Endothelial cell of umbilical vein (primary cell): ENCODE results near the gene DENND1B. TPM values are rescaled to one million over a fixed set of nuclear protein-coding genes. Genes with fewer than 3 reads are reported as not detected.

Source experiments
- BruUV-seq: library from RNA; stranded (reverse); fragments of 400-500 nt; replicated peaks from 2 replicates; lab custom pipeline; 2021; lab: Mats Ljungman, UMichigan
- CTCF ChIA-PET: fragments of 300-600, 350-600 bp; sonication (Branson Sonifier 250); formaldehyde crosslinking; loops from one replicate; lab custom pipeline; 2021; ENCODE audit warnings: antibody characterized with exemption, inconsistent platforms; lab: Charles Lee
- POLR2A ChIA-PET: fragments of 300-600, 350-600 bp; sonication (Branson Sonifier 250); formaldehyde crosslinking; loops from one replicate; lab custom pipeline; 2021; ENCODE audit warnings: antibody characterized with exemption, inconsistent platforms; lab: Charles Lee
- DNase-seq: peaks from one replicate; pipeline ENCODE4 v3.0.0-alpha.2; 2011; ENCODE audit warnings: low read depth, low spot score
- FAIRE-seq: peaks from 2 replicates; lab custom pipeline; 2011; peaks lifted over from hg19 to GRCh38; lab: Jason Lieb, UNC
- H2AFZ ChIP-seq: 2 replicates; pipeline ENCODE4 v1.6.0; 2012; ENCODE audit warnings: low read depth, low read length, control low read depth, inconsistent platforms
- H3K27ac ChIP-seq: 2 replicates; pipeline ENCODE4 v1.5.1; 2011; ENCODE audit warnings: low read depth, mild to moderate bottlenecking, control low read depth, low read length, moderate library complexity; ENCODE audit not compliant: insufficient read depth
- H3K27me3 ChIP-seq, 2 experiments: 2 replicates each; pipeline versions ENCODE4 v1.6.0 to v1.6.1; 2011; ENCODE audit warnings: low read length in 2 of 2, mixed read lengths in 1 of 2; ENCODE audit not compliant: control insufficient read depth in 2 of 2, insufficient read depth in 2 of 2
- H3K36me3 ChIP-seq, 2 experiments: 2 replicates in 1 of 2; 3 replicates in 1 of 2; pipeline ENCODE4 v1.5.1; 2011; ENCODE audit warnings: low read length in 2 of 2, mild to moderate bottlenecking in 1 of 2, moderate library complexity in 1 of 2; ENCODE audit not compliant: control insufficient read depth in 2 of 2, insufficient read depth in 2 of 2; ENCODE audit errors: extremely low read depth in 1 of 2
- H3K4me1 ChIP-seq: 3 replicates; pipeline ENCODE4 v1.5.1; 2011; ENCODE audit warnings: mild to moderate bottlenecking, low read length; ENCODE audit not compliant: control insufficient read depth, insufficient read depth; ENCODE audit errors: extremely low read depth
- H3K4me2 ChIP-seq: 2 replicates; pipeline ENCODE4 v1.6.1; 2011; ENCODE audit warnings: low read length, control low read depth, mixed read lengths; ENCODE audit not compliant: insufficient read depth
- H3K4me3 ChIP-seq, 3 experiments: fragments of 200-600 bp in 1 of 3; sonication (generic), shearing (Covaris generic) in 1 of 3; replicated peaks in 1 of 3; 2 replicates each; pipeline ENCODE4 v1.5.1; 2011 to 2016; ENCODE audit warnings: control low read depth in 3 of 3, low read length in 3 of 3, mild to moderate bottlenecking in 2 of 3, inconsistent platforms in 1 of 3, low read depth in 1 of 3, moderate library complexity in 1 of 3; ENCODE audit not compliant: insufficient read depth in 1 of 3
- H3K79me2 ChIP-seq: 2 replicates; pipeline ENCODE4 v1.6.0; 2012; ENCODE audit warnings: low read length, inconsistent platforms; ENCODE audit not compliant: control insufficient read depth, insufficient read depth
- H3K9ac ChIP-seq: replicated peaks from 2 replicates; pipeline ENCODE3; 2011; ENCODE audit warnings: low read length, control low read depth; ENCODE audit not compliant: insufficient read depth; ENCODE audit errors: extremely low read depth
- H3K9me1 ChIP-seq: replicated peaks from 3 replicates; pipeline ENCODE4 v1.6.0; 2011; ENCODE audit warnings: mild to moderate bottlenecking, low read length; ENCODE audit not compliant: control insufficient read depth, insufficient read depth; ENCODE audit errors: extremely low read depth
- H3K9me3 ChIP-seq: replicated peaks from 2 replicates; pipeline ENCODE4 v1.5.1; 2012; ENCODE audit warnings: low read length, inconsistent platforms; ENCODE audit not compliant: control insufficient read depth, insufficient read depth
- H4K20me1 ChIP-seq: replicated peaks from 2 replicates; pipeline ENCODE3; 2011; ENCODE audit warnings: mild to moderate bottlenecking, low read length; ENCODE audit not compliant: control insufficient read depth, insufficient read depth; ENCODE audit errors: extremely low read depth
- EZH2 ChIP-seq: IDR thresholded peaks from 2 replicates; pipeline ENCODE4 v1.6.1; 2012; ENCODE audit warnings: borderline replicate concordance, low read depth, mild to moderate bottlenecking, moderate library complexity, low read length, inconsistent platforms; ENCODE audit not compliant: severe bottlenecking
- FOS ChIP-seq: IDR thresholded peaks from 2 replicates; pipeline ENCODE4 v1.6.1; 2011; ENCODE audit warnings: mild to moderate bottlenecking, low read length, moderate library complexity, borderline replicate concordance; ENCODE audit not compliant: insufficient read depth
- GATA2 ChIP-seq: IDR thresholded peaks from 2 replicates; pipeline ENCODE4 v1.7.0; 2011; ENCODE audit warnings: low read depth, mild to moderate bottlenecking, moderate library complexity, mixed read lengths, low read length; ENCODE audit not compliant: insufficient read length, insufficient read depth
- JUN ChIP-seq: IDR thresholded peaks from 2 replicates; pipeline ENCODE4 v1.6.1; 2011; ENCODE audit warnings: borderline replicate concordance, low read depth; ENCODE audit not compliant: insufficient read length, insufficient read depth
- MYC ChIP-seq: IDR thresholded peaks from one replicate; pipeline ENCODE4 v1.6.1; 2011; ENCODE audit warnings: mild to moderate bottlenecking, low read depth, low read length
- POLR2A ChIP-seq: IDR thresholded peaks from 2 replicates; pipeline ENCODE4 v1.6.1; 2012; ENCODE audit warnings: low read depth, mild to moderate bottlenecking, control low read depth, low read length
- POLR2AphosphoS5 ChIP-seq: IDR thresholded peaks from 2 replicates; pipeline ENCODE4 v1.6.1; 2012; ENCODE audit warnings: low read depth, mild to moderate bottlenecking, control low read depth, low read length, moderate library complexity; ENCODE audit not compliant: insufficient read depth
- dilution Hi-C: fragments of 300-500 bp; cut with MboI; formaldehyde crosslinking; loops from one replicate; pipeline ENCODE4 v1.15.0; 2019; ENCODE audit warnings: low sequenced_read_pairs; ENCODE audit not compliant: extremely low pct_ligation_motif_present
- intact Hi-C: fragments of 100-400 bp; cut with micrococcal nuclease; formaldehyde crosslinking; loops from one replicate; pipeline ENCODE4 v1.10.0; 2022
- polyA plus RNA-seq, 4 experiments: library from polyadenylated mRNA; depleted of rRNA in 3 of 4; stranded (reverse) in 3 of 4; unstranded in 1 of 4; fragments of >200 nt; gene quantifications; 2 replicates each; pipeline versions ENCODE4 v1.2.1 to v1.2.3, GENCODE V29; 2011 to 2012; ENCODE audit warnings: missing spikeins in 1 of 4
- total RNA-seq: library from RNA; stranded (reverse); gene quantifications from 2 replicates; pipeline ENCODE4 v1.2.3, GENCODE V29; 2021
- TF ChIP-seq, protein P1 (sequence below): IDR thresholded peaks from 2 replicates; pipeline ENCODE4 v1.6.1; 2011; ENCODE audit not compliant: insufficient read depth, insufficient read length
- TF ChIP-seq, protein P2 (sequence below), 2 donors: IDR thresholded peaks; 1 replicate in 1 of 2; 2 replicates in 1 of 2; pipeline ENCODE4 v1.5.1; 2011; ENCODE audit warnings: low read length in 2 of 2, mild to moderate bottlenecking in 2 of 2, moderate library complexity in 2 of 2, control low read depth in 1 of 2, inconsistent platforms in 1 of 2, low read depth in 1 of 2; ENCODE audit not compliant: insufficient read depth in 1 of 2; ENCODE audit errors: extremely low read depth in 1 of 2

The DENND1B gene
- total and polyA plus RNA-seq, 2 donors (not counting 3 experiments of a cell fraction or from before 2014, with no cell fraction given) = 0.97 to 3.3 TPM

DNA sequence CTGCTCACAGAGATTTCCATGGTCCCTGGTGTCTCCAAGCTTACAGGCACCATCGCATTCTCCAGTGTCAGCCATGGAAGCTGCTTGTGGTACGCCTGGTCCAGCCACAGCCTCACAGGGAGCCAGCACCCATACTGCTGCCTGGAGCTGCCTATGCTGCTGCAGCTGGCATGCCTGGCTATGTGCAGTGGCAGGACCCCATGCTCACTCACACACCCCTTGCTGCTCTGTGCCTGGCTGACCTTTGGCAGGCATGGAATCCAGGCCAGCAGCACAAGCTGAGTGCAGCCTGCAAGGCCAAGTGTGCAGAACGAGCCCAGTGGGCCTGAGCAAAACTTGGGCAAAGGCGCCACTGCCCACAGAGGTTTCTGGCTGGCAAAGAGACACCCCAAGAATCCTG, 26.4 kb upstream of the DENND1B start:
- ChIA-PET CTCF (no interaction called here), POLR2A (no interaction called here)
- Histone ChIP-seq H3K27ac (no peak overlapping the region), H3K4me1 (no peaks in the 10 kb centered on the region), H3K27me3 (no peaks in the 10 kb centered on the region), H2AFZ (no peak overlapping the region), H3K9ac (no peak overlapping the region), H3K4me3 (no peak overlapping the region), H4K20me1 (no peaks in the 10 kb centered on the region), H3K36me3 (no peaks in the 10 kb centered on the region), H3K79me2 (no peaks in the 10 kb centered on the region), H3K4me2 (no peak overlapping the region), H3K9me3 (no peaks in the 10 kb centered on the region), H3K9me1 (no peaks in the 10 kb centered on the region)
- FAIRE-seq = no peak
- TF ChIP-seq, protein P1, sequence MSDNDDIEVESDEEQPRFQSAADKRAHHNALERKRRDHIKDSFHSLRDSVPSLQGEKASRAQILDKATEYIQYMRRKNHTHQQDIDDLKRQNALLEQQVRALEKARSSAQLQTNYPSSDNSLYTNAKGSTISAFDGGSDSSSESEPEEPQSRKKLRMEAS = no peak
- TF ChIP-seq FOS = no peak
- TF ChIP-seq POLR2A = no peak
- no peak for TF ChIP-seq MYC
- no peak for TF ChIP-seq GATA2
- dilution Hi-C loops (no loop called here), intact Hi-C loops (no loop called here)
- BruUV-seq = no TSS peak
- no peak for DNase-seq

DNA sequence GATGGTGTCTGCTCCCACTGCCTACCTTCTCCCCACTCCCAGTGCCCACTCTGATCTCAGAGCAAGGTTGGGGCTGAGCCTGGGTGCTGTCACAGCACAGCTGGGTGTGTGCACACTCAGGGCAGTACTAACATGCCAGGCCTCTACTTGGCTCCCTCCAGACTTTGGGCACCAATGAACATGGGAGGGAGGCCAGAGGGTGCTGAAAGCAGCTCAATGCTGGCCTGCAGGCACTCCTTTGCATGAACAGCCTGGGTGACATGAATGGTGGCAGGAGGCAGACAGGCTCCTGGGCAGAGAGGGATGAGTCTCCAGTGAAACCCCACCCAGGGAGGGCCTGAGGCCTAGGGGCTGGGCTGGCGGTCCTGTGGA, 25.8 kb upstream of the DENND1B start:
- Histone ChIP-seq H3K27me3 (no peaks in the 10 kb centered on the region), H3K9ac (no peak overlapping the region), H3K9me1 (no peaks in the 10 kb centered on the region), H3K79me2 (no peaks in the 10 kb centered on the region), H2AFZ (no peak overlapping the region), H3K36me3 (no peaks in the 10 kb centered on the region), H3K4me3 (no peak overlapping the region), H3K4me2 (no peak overlapping the region), H4K20me1 (no peaks in the 10 kb centered on the region), H3K4me1 (no peaks in the 10 kb centered on the region), H3K9me3 (no peaks in the 10 kb centered on the region), H3K27ac (no peak overlapping the region)
- TF ChIP-seq GATA2 = no peak
- TF ChIP-seq, protein P1 = no peak
- TF ChIP-seq JUN = no peak
- TF ChIP-seq POLR2A = no peak
- TF ChIP-seq POLR2AphosphoS5 = no peak
- TF ChIP-seq MYC = no peak
- no peak for TF ChIP-seq EZH2
- TF ChIP-seq, protein P2, sequence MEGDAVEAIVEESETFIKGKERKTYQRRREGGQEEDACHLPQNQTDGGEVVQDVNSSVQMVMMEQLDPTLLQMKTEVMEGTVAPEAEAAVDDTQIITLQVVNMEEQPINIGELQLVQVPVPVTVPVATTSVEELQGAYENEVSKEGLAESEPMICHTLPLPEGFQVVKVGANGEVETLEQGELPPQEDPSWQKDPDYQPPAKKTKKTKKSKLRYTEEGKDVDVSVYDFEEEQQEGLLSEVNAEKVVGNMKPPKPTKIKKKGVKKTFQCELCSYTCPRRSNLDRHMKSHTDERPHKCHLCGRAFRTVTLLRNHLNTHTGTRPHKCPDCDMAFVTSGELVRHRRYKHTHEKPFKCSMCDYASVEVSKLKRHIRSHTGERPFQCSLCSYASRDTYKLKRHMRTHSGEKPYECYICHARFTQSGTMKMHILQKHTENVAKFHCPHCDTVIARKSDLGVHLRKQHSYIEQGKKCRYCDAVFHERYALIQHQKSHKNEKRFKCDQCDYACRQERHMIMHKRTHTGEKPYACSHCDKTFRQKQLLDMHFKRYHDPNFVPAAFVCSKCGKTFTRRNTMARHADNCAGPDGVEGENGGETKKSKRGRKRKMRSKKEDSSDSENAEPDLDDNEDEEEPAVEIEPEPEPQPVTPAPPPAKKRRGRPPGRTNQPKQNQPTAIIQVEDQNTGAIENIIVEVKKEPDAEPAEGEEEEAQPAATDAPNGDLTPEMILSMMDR (IDR thresholded peaks at IDR 0.05; ENCODE audit: extremely low read depth in 1 of 2, insufficient read depth in 1 of 2, low read depth in 1 of 2, low read length in 2 of 2) = no peak
- no peak for TF ChIP-seq FOS
- DNase-seq = no peak
- dilution Hi-C loops (no loop called here), intact Hi-C loops (no loop called here)
- ChIA-PET CTCF (no interaction called here), POLR2A (no interaction called here)
- no TSS peak for BruUV-seq
- no peak for FAIRE-seq
